ENCODE data around the gene DNAAF1. TPM values are rescaled to one million over a fixed set of nuclear protein-coding genes. Genes with fewer than 3 reads are reported as not detected.

DNAAF1 gene
- total RNA-seq, 1 donor = 0.09 TPM

GRCh38 chr16:84169765-84170310, 24.7 kb downstream of the DNAAF1 start:
- H3K4me3 ChIP-seq (ENCODE audit: low read depth, low read length) = no peak overlapping the region
- no peak for DNase-seq (ENCODE audit: low read depth)
- no peak for TF ChIP-seq CTCF (IDR thresholded peaks at IDR 0.05; ENCODE audit: insufficient read depth, low read length)

GRCh38 chr16:84174396-84174795, 29.3 kb downstream of the DNAAF1 start:
- no peak overlapping the region for H3K4me3 ChIP-seq (ENCODE audit: low read depth, low read length)
- TF ChIP-seq CTCF (IDR thresholded peaks at IDR 0.05; ENCODE audit: insufficient read depth, low read length) = no peak
- no peak for DNase-seq (ENCODE audit: low read depth)

DNA sequence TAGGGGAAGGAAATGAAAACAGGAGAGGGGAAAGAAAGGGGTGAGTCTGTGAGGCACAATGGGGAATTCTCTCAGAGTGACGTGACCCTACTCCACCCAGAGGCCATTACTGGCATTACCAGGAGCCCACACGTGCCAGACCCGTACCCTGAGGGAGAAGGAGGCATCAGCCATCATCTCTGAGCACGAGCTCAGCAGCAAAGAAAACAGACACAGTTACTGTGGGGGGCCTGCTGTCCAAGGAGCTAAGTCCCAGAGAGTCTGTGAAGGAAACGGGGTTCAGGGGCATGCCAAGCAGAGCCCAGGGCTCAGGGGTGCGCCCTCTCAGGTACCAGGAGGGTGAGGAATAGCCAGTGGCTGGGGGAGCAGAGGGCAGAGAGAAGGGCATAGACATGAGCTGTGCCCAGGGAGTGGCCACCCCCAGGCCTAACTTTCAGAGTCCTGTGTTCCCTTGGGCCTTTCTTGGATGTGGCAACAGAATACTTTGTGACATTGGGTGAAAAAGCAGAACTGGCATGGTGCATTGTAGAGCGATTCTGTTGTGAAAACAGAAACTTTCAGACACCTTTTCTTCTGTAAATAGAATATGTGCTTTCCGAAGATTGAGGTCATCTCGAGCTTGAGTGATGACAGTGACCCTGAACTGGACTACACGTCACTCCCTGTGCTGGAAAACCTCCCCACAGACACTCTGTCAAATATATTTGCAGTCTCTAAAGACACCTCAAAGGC, 30.4 kb downstream of the DNAAF1 start:
- DNase-seq (ENCODE audit: low read depth) = peak; percentile 62
- no peak overlapping the region for H3K4me3 ChIP-seq (ENCODE audit: low read depth, low read length)
- peak; percentile 80 for TF ChIP-seq CTCF (IDR thresholded peaks at IDR 0.05; ENCODE audit: insufficient read depth, low read length)

- no peak for DNase-seq (ENCODE audit: low read depth)
- no peak overlapping the region for H3K4me3 ChIP-seq (ENCODE audit: low read depth, low read length)
- no peak for TF ChIP-seq CTCF (IDR thresholded peaks at IDR 0.05; ENCODE audit: insufficient read depth, low read length)
These were observed 31.3 kb downstream of the DNAAF1 start for GRCh38 chr16:84176192-84177053.

GRCh38 chr16:84177741-84178073, 32.6 kb downstream of the DNAAF1 start:
- no peak overlapping the region for H3K4me3 ChIP-seq (ENCODE audit: low read depth, low read length)
- TF ChIP-seq CTCF (IDR thresholded peaks at IDR 0.05; ENCODE audit: insufficient read depth, low read length) = no peak
- peak; percentile 55 for DNase-seq (ENCODE audit: low read depth)

DNA sequence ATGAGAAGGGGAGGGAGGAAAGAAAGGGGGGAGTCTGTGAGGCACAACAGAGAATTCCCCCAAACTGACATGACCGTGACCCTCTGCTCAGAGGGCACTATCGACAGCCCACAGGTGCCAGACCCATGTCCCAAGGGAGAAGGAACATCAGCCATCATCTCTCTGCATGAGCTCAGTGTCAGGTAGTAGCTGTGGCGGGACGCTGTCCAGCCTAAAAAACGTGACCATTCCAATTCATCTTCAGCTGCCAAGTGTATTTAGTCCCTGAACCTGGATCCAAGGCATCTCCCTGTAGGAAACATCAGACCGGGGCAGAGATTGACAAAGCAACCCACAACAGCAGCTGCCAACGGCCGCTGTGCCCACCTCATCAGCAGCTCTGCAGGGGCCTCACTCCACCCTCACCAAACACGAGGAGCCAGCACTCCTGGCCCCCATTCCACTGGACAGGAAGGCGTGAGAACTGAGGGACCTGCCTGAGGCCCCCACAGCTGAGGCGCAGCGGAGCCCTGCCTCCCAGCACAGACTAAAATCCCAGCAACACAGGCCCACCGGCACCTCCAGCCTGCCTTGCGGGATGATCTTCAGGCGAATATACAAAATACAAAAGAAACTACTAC, 33.1 kb downstream of the DNAAF1 start:
- TF ChIP-seq CTCF (IDR thresholded peaks at IDR 0.05; ENCODE audit: insufficient read depth, low read length) = no peak
- no peak overlapping the region for H3K4me3 ChIP-seq (ENCODE audit: low read depth, low read length)
- no peak for DNase-seq (ENCODE audit: low read depth)

All from fibroblast of the aortic adventitia (primary cell).